K562 (cell line): Measurements from ENCODE around the gene MARCHF7.

Experiments used
- BHLHE40 ChIP-seq: IDR thresholded peaks from 2 replicates; pipeline ENCODE4 v1.6.1; 2011; ENCODE audit warnings: low read length, improper control_type of control experiment
- CTCF ChIP-seq, 3 experiments: IDR thresholded peaks in 2 of 3; conservative IDR thresholded peaks in 1 of 3; 2 replicates each; pipeline ENCODE4 v1.5.1; 2011 to 2012; ENCODE audit warnings: low read length in 3 of 3, mild to moderate bottlenecking in 3 of 3, control low read depth in 2 of 3, improper control_type of control experiment in 1 of 3, inconsistent platforms in 1 of 3, low read depth in 1 of 3, mixed read lengths in 1 of 3, moderate library complexity in 1 of 3; ENCODE audit not compliant: insufficient read depth in 2 of 3
- EP300 ChIP-seq: IDR thresholded peaks from 2 replicates; pipeline ENCODE4 v1.6.1; 2012; ENCODE audit warnings: low read length, improper control_type of control experiment
- EZH2 ChIP-seq: IDR thresholded peaks from 2 replicates; pipeline ENCODE4 v1.6.1; 2012; ENCODE audit warnings: low read depth, mild to moderate bottlenecking, inconsistent platforms, low read length, borderline replicate concordance
- LARP7 ChIP-seq: fragments of 450-650 bp; IDR thresholded peaks from 2 replicates; pipeline ENCODE4 v1.6.1; 2016
- MEF2A ChIP-seq: IDR thresholded peaks from 2 replicates; pipeline ENCODE4 v1.6.1; 2011; ENCODE audit warnings: low read depth, mild to moderate bottlenecking, low read length, moderate library complexity; ENCODE audit not compliant: control insufficient read depth
- POLR2AphosphoS2 ChIP-seq: IDR thresholded peaks from 2 replicates; pipeline ENCODE4 v1.6.1; 2012; ENCODE audit warnings: low read length, improper control_type of control experiment
- SREBF1 ChIP-seq: fragments of 150-350 bp; IDR thresholded peaks from 2 replicates; pipeline ENCODE4 v1.6.1; 2014; ENCODE audit warnings: antibody characterized with exemption, low read depth, low read length, borderline replicate concordance
- ZC3H4 ChIP-seq: sonication (generic); formaldehyde crosslinking; IDR thresholded peaks from 2 replicates; pipeline ENCODE4 v1.9.0; 2021; ENCODE audit warnings: missing genetic modification reagents, borderline replicate concordance
- ZNF280B ChIP-seq: fragments of 250-450 bp; sonication (Bioruptor Pico); IDR thresholded peaks from 2 replicates; pipeline ENCODE4 v1.5.1; 2021; ENCODE audit warnings: mild to moderate bottlenecking
- ZNF511 ChIP-seq: sonication (generic); formaldehyde crosslinking; IDR thresholded peaks from 2 replicates; pipeline ENCODE4 v1.8.0; 2022; ENCODE audit warnings: mild to moderate bottlenecking, missing genetic modification reagents

- TF ChIP-seq CTCF (IDR thresholded peaks at IDR 0.05 in 2 of 3, conservative IDR thresholded peaks at IDR 0.05 in 1 of 3; ENCODE audit: insufficient read depth in 2 of 3, low read depth in 1 of 3, low read length in 3 of 3) (no peak), BHLHE40 (no peak), EP300 (no peak), LARP7 (no peak), ZNF511 (CRISPR knock-in tag) (no peak), ZNF280B (CRISPR knock-in tag) (no peak), POLR2AphosphoS2 (no peak), EZH2 (no peak), ZC3H4 (CRISPR knock-in tag) (no peak), MEF2A (no peak), SREBF1 (no peak)
Observed at GRCh38 chr2:159759577-159759976, 47.3 kb downstream of the MARCHF7 start.
